Raji (cell line): ENCODE results near the gene DPY19L1.
A peak's percentile ranks its signal among the peaks of the same experiment; 100 is the strongest.

Source experiments
- POLR2A ChIP-seq: IDR thresholded peaks from 2 replicates; pipeline ENCODE4 v1.6.1; 2011; ENCODE audit warnings: low read depth, low read length, control low read depth; ENCODE audit not compliant: insufficient read depth

Gene DPY19L1

GRCh38 chr7:35037211-35037525, at the start of gene DPY19L1:
Gene DPY19L1 (minus strand): TSS chr7:35037485. CDS start chr7:35037394, 91 bp downstream.
- no peak for TF ChIP-seq POLR2A

GRCh38 chr7:35040906-35041305, 3.6 kb upstream of the DPY19L1 start:
- TF ChIP-seq POLR2A: no peak

- no peak for TF ChIP-seq POLR2A
These were observed 2.1 kb upstream of the DPY19L1 start for GRCh38 chr7:35039343-35039742.

GRCh38 chr7:35038354-35038753, 1.1 kb upstream of the DPY19L1 start:
- TF ChIP-seq POLR2A: no peak

- TF ChIP-seq POLR2A: peak; percentile 77
These were observed 449 bp upstream of the DPY19L1 start for GRCh38 chr7:35037526-35038341.

GRCh38 chr7:35036361-35037171, 719 bp downstream of the DPY19L1 start:
- 0 out of 2 replicates have a peak, but pooled peaks have one; percentile 32 for TF ChIP-seq POLR2A

GRCh38 chr7:35035511-35035961, 1.7 kb downstream of the DPY19L1 start:
- TF ChIP-seq POLR2A: no peak

GRCh38 chr7:35032166-35032565, 5.1 kb downstream of the DPY19L1 start:
- TF ChIP-seq POLR2A: no peak

GRCh38 chr7:35030848-35031247, 6.4 kb downstream of the DPY19L1 start:
- TF ChIP-seq POLR2A: no peak

- TF ChIP-seq POLR2A: no peak
These were observed 8.0 kb downstream of the DPY19L1 start for GRCh38 chr7:35029311-35029710.

DNA sequence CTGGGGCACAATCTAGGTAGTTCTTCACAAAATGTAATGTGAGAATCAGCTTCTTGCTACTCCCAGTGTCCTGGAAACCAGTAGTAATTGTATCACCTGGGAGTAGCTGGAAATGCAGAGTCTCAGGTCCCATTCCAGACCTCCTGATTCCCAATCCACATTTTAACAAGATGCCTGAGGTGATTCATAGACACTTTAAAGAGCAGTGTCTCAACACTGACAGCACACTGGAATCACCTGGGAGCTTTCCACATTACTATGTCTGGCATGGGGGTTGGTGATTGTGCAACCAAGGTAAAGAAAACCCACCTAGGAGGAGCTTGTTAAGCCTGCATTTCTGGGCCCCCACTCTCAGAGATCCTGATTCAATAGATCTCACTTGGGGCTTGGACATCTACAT, 11.1 kb downstream of the DPY19L1 start:
- TF ChIP-seq POLR2A: no peak

DNA sequence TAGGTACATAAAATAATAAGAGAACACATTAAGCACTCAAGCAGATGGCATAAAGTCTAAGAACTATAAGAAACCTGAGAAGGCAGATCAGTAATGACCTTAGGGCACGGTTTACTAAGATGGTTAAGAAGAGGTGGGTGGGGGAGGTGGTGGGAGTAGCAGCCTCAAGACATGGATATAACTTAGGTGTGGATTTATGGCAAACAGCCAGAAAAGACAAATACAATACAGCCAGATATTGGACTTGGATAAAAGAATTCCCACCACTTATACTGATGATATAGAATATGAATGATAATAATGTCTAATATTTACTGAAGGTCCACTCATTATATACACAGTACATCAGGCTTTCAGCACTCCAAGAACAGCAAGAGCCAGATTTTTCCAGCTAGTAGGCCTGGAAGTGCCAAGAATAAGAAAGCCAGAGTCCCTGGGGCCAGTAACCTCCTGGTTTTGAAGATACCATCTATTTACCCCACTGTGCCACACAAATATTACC, 11.9 kb downstream of the DPY19L1 start:
- no peak for TF ChIP-seq POLR2A

- no peak for TF ChIP-seq POLR2A
These were observed 13.0 kb downstream of the DPY19L1 start for GRCh38 chr7:35024298-35024697.

- TF ChIP-seq POLR2A: no peak
These were observed 14.6 kb downstream of the DPY19L1 start for GRCh38 chr7:35022725-35023124.

DNA sequence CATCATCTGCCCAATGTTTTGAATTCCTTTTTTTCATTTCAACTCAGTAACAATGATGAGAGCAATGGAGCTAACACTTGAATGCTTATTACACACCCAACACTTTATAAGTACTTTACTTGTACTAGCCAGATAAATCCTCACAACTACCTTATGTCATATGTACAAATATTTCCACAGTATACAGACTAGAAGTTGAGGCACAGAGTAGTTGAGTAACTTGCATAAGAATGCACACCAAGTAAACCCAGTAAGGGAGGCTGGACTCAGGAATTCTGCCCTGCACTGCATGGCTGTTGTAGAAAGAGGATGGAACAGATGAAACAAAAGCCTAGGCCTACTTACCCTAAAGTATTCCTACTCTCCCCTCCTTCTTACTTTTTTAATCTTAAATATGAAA, 15.8 kb downstream of the DPY19L1 start:
- TF ChIP-seq POLR2A: no peak

DNA sequence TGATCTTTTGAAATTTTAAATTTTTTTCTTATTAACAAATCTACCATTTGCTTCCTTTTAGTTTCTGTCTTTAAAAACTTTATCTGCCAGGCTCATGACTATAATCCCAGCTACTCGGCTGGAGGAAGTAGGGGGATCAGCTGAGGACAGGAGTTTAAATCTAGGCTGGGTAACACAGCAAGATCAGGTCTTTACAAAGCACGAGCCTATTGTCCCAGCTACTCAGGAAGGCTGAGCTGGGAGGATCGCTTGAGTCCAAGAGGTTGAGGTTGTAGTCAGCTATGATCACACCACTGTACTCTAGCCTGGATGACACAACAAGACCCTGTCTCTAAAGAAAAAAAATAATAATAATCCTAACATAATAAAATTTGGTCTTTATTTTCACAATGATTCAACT, 17.5 kb downstream of the DPY19L1 start:
- no peak for TF ChIP-seq POLR2A
